Thoracic aorta (tissue), 2 donors: ENCODE results near the gene TAGLN. TPM values are rescaled to one million over a fixed set of nuclear protein-coding genes. Genes with fewer than 3 reads are reported as not detected.
"Not testable (repeated sequence)": the region's sequence is repeated elsewhere in the genome, so short reads cannot be mapped to it uniquely, and the experiment has no call there.

Experiments
- ATAC-seq: fragments of 150-250 bp; one replicate; pipeline ENCODE4 v1.8.0; 2017; ENCODE audit warnings: low read depth; ENCODE audit not compliant: insufficient number of reproducible peaks, low FRiP score
- DNase-seq: peaks from one replicate; pipeline ENCODE4 v3.0.0-alpha.2; 2020; ENCODE audit warnings: low spot score
- H3K27ac ChIP-seq, 2 donors: fragments of 200-600 bp; sonication (generic); 1 replicate in 1 of 2; 2 replicates in 1 of 2; pipeline ENCODE4 v1.5.1; 2016; ENCODE audit warnings: mild to moderate bottlenecking in 2 of 2, moderate library complexity in 2 of 2
- H3K27me3 ChIP-seq: fragments of 200-600 bp; sonication (generic); replicated peaks from 2 replicates; pipeline ENCODE4 v1.6.0; 2016; ENCODE audit warnings: mild to moderate bottlenecking; ENCODE audit not compliant: insufficient read depth
- H3K36me3 ChIP-seq: fragments of 200-600 bp; sonication (generic); one replicate; pipeline ENCODE4 v1.5.1; 2016
- H3K4me1 ChIP-seq, 2 donors: fragments of 200-600 bp; sonication (generic); 1 replicate in 1 of 2; 2 replicates in 1 of 2; pipeline versions ENCODE4 v1.5.1 to v1.6.0; 2016; ENCODE audit warnings: low read depth in 2 of 2, mild to moderate bottlenecking in 1 of 2; ENCODE audit not compliant: control insufficient read depth in 1 of 2
- H3K4me3 ChIP-seq: fragments of 200-600 bp; sonication (generic); 2 replicates; pipeline ENCODE4 v1.5.1; 2016; ENCODE audit warnings: mild to moderate bottlenecking
- H3K9me3 ChIP-seq: fragments of 200-600 bp; sonication (generic); 2 replicates; pipeline ENCODE4 v1.5.1; 2016
- CTCF ChIP-seq: fragments of 200-600 bp; sonication (generic); IDR thresholded peaks from one replicate; pipeline ENCODE4 v1.5.1; 2019; ENCODE audit warnings: antibody characterized with exemption
- total RNA-seq, 2 donors: library from RNA; depleted of rRNA; stranded (reverse); fragments of >200 nt; gene quantifications; one replicate each; pipeline versions ENCODE4 v1.1.0 to v1.2.3, GENCODE V29; 2016

TAGLN gene
- total RNA-seq, 2 donors from 2014 or later = 6,975 to 13,974 TPM

- no peak for ATAC-seq
- Histone ChIP-seq H3K36me3 (peaks cover 50% of the 10 kb centered on the region), H3K27me3 (no peaks in the 10 kb centered on the region), H3K4me1 (peaks cover 5 to 34% of the 10 kb centered on the region in 2 donors), H3K9me3 (no peaks in the 10 kb centered on the region), H3K4me3 (peak overlapping the region; percentile 81), H3K27ac (peak overlapping the region; percentile 99)
- no peak for TF ChIP-seq CTCF
- no peak for DNase-seq
Measured at GRCh38 chr11:117204283-117205080, 5.3 kb downstream of the TAGLN start.

GRCh38 chr11:117205211-117205818 lies 6.1 kb downstream of the TAGLN start:
- H3K27me3 ChIP-seq = no peaks in the 10 kb centered on the region
- H3K27ac ChIP-seq = peak overlapping the region; percentile 99
- ATAC-seq (no peak), DNase-seq (no peak)
- peaks cover 5 to 34% of the 10 kb centered on the region in 2 donors for H3K4me1 ChIP-seq
- peak overlapping the region; percentile 81 for H3K4me3 ChIP-seq
- peaks cover 48% of the 10 kb centered on the region for H3K36me3 ChIP-seq
- no peaks in the 10 kb centered on the region for H3K9me3 ChIP-seq
- TF ChIP-seq CTCF = no peak

- Histone ChIP-seq H3K4me1 (peaks cover 5 to 34% of the 10 kb centered on the region in 2 donors), H3K36me3 (peaks cover 40% of the 10 kb centered on the region), H3K27ac (peak overlapping the region; percentile 86 to 99)
- ATAC-seq, H3K9me3 ChIP-seq, H3K27me3 ChIP-seq, DNase-seq, H3K4me3 ChIP-seq: not testable (repeated sequence)
Measured at GRCh38 chr11:117206111-117206510, 6.9 kb downstream of the TAGLN start.

GRCh38 chr11:117206859-117207258 lies 7.7 kb downstream of the TAGLN start:
- not testable (repeated sequence) for H3K9me3 ChIP-seq, H3K27me3 ChIP-seq, H3K4me3 ChIP-seq, DNase-seq, ATAC-seq
- Histone ChIP-seq H3K36me3 (peaks cover 33% of the 10 kb centered on the region), H3K27ac (peak overlapping the region in 1 of 2 donors; percentile 69), H3K4me1 (peaks cover 5 to 34% of the 10 kb centered on the region in 2 donors)

GRCh38 chr11:117207481-117207880 lies 8.3 kb downstream of the TAGLN start:
- H3K27me3 ChIP-seq, DNase-seq, H3K27ac ChIP-seq, ATAC-seq, H3K9me3 ChIP-seq, H3K4me3 ChIP-seq: not testable (repeated sequence)
- Histone ChIP-seq H3K36me3 (peaks cover 28% of the 10 kb centered on the region), H3K4me1 (peaks cover 5 to 34% of the 10 kb centered on the region in 2 donors)

GRCh38 chr11:117208710-117209109 lies 9.5 kb downstream of the TAGLN start:
- ATAC-seq = peak; percentile 1

GRCh38 chr11:117209351-117210125 lies 10.4 kb downstream of the TAGLN start:
- Histone ChIP-seq H3K4me1 (peaks cover 5 to 16% of the 10 kb centered on the region in 2 donors), H3K27ac (peak overlapping the region; percentile 1 to 19), H3K36me3 (peaks cover 14% of the 10 kb centered on the region)
- peak; percentile 11 for ATAC-seq
- not testable (repeated sequence) for DNase-seq, H3K4me3 ChIP-seq, H3K27me3 ChIP-seq, H3K9me3 ChIP-seq

More at GRCh38 chr11:117208710-117209109, 9.5 kb downstream of the TAGLN start:
- H3K27me3 ChIP-seq, H3K4me3 ChIP-seq, H3K9me3 ChIP-seq, H3K27ac ChIP-seq, DNase-seq: not testable (repeated sequence)
- Histone ChIP-seq H3K4me1 (peaks cover 5 to 25% of the 10 kb centered on the region in 2 donors), H3K36me3 (peaks cover 23% of the 10 kb centered on the region)
